GM19468 (cell line): ENCODE measurements around the gene TNPO2.
A peak's percentile ranks its signal among the peaks of the same experiment; 100 is the strongest.
"Not testable (repeated sequence)": the region's sequence is repeated elsewhere in the genome, so short reads cannot be mapped to it uniquely, and the experiment has no call there.

Experiments
- ATAC-seq: cut with Tn5 transposase; IDR thresholded peaks from one replicate; pipeline ENCODE4 v1.9.1; 2021; ENCODE audit warnings: mild to moderate bottlenecking, moderate library complexity, moderate number of reproducible peaks; ENCODE audit not compliant: unreplicated experiment; ENCODE audit errors: extremely low read depth

Gene TNPO2

DNA sequence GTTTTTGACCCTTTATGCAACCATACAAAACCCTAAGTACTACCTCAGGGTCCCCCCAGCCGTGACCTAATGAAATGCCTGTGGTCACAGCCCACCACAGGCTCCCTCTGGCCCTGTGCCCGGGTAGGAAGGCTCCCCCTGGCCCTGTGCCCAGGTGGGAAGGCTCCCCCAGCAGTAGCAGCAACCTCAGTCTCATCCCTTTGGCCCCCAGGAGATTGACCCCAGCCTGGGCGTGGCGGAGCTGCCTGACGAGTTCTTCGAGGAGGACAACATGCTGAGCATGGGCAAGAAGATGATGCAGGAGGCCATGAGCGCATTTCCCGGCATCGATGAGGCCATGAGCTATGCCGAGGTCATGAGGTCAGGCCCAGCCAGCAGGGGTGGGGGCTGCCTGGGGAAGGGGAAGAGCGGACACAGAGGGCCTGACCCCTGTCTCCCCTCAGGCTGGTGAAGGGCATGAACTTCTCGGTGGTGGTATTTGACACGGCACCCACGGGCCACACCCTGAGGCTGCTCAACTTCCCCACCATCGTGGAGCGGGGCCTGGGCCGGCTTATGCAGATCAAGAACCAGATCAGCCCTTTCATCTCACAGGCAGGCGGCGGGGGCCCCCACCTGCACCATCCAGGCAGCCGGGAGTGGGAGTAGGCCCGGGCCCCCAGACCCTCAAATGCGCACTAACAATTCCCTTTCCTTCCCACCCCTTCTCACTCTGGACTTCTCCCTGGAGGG is 21.6 kb upstream of the TNPO2 start:
- ATAC-seq: no peak

DNA sequence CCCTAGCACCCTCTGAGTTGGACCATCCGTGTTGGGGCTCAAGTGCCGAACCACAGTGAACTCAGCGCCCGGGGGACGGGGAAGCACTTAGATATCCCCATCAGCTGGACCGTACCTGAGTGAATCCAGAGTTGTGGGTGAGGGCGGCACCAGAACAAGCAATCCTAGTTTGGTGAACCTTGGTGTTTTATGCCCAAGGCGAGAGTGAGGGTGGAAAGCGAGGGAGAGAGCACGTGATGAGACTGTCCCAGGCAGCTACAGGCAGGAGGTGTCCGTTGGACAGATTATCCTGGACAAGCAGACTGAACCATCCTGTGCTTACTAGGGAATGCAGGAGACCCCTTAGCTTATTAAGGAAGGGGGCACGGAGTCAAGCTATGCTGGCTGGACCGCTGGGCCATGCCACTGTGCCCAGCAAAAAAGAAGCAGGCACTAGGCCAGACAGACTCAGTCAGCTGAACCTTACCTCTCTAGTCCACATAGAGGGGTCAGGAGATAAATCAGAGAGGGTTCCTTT is 14.2 kb upstream of the TNPO2 start:
- ATAC-seq: no peak

GRCh38 chr19:12736995-12737834 is 13.5 kb upstream of the TNPO2 start, which contains the start of gene GET3:
TSS of gene GET3 (plus strand) at chr19:12737497. CDS start at chr19:12737506, 9 bp downstream.
- peak; percentile 53 for ATAC-seq

GRCh38 chr19:12733369-12734214 is 9.9 kb upstream of the TNPO2 start:
- no peak for ATAC-seq

DNA sequence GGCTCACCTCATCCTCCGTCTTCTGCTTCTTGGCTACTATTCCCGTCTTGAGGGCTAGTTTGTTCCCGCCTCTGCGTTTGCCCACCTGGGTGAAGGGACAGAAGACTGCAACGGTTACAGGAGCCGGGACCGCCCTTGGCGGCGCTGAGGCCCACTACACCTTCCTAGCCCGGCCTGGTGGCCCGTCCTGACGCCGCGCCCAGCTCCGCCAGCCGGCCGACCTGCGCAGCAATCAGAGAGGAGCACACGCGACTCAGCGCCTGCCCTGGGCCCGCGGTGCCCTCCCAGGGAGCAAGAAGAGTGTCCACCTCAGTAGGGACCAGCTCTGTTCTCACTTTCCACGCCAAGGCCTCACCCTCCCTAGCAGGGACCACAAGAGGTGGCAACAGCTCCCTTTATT is 7.6 kb upstream of the TNPO2 start:
- ATAC-seq: no peak

DNA sequence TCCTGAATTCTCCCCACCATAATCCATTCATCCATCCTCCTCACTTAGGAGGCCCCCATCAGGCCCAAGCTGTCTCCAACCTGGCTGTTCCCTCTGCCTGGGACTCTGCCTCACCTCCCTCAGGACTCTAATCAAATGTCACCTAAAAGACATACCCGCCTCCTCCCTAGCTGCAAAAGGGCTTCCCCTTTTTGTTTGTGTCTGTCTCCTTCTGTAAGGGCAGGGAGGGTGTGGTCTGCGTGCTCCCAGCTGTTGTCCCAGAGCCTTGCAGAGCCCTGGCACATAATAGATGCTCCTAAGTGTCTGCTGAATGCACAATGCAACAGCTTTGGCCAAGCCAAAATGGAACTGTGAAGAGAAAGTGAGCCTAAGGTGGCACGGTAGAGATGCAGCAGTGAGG is 6.3 kb upstream of the TNPO2 start:
- no peak for ATAC-seq

DNA sequence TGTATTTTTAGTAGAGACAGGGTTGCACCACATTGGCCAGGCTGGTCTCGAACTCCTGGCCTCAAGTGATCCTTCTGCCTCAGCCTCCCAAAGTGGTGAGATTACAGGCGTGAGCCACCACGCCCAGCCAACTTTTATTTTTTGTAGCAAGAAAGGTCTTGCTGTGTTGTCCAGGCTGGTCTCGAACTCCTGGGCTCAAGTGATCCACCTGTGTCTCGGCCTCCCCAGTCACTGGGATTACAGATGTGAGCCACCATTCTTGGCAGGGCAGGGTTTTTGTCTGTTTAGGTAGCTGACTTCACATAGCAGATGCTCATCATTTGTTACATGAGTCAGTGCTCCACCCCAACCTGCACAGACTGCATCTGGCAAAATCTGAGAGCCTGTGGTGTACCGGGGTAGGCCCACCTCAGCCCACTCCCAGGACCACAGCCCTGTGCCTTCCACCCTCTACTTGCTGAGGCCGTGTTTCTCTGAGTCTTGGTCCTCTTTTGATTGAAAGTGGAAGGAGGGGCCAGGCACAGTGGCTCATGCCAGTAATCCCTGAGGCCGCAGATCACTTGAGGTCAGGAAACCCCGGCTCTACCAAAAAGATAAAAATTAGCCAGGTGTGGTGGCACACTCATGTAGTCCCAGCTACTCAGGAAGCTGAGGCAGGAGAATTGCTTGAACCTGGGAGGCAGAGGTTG is 4.2 kb upstream of the TNPO2 start:
- ATAC-seq: no peak

- no peak for ATAC-seq
These were observed 3.2 kb upstream of the TNPO2 start for GRCh38 chr19:12726988-12727316.

DNA sequence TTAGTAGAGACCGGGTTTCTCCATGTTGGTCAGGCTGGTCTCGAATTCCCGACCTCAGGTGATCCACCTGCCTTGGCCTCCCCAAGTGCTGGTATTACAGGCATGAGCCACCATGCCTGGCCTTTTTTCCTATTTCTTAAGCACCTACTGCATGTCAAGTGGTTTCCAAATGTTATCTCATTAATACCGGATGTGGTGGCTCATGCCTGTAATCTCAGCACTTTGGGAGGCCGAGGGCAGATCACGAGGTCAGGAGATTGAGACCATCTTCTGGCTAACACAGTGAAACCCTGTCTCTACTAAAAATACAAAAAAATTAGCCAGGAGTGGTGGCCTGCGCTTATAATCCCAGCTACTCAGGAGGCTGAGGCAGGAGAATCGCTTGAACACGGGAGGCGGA is 1.9 kb upstream of the TNPO2 start:
- not testable (repeated sequence) for ATAC-seq

DNA sequence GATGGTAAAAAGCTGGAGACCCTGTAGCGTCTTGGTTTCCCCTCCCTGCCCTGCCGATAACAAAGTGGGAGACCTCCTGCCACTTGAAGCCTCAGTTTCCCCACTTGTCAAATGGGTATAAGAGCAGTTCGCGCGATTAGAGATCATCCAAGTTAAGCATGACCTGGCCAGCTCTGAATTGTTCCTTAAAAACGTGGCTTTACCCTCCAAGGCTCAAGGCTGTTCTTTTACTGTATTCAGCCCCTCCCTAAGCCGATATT is 421 bp downstream of the TNPO2 start:
- no peak for ATAC-seq

GRCh38 chr19:12722566-12723380 is 959 bp downstream of the TNPO2 start:
- ATAC-seq: peak; percentile 60

DNA sequence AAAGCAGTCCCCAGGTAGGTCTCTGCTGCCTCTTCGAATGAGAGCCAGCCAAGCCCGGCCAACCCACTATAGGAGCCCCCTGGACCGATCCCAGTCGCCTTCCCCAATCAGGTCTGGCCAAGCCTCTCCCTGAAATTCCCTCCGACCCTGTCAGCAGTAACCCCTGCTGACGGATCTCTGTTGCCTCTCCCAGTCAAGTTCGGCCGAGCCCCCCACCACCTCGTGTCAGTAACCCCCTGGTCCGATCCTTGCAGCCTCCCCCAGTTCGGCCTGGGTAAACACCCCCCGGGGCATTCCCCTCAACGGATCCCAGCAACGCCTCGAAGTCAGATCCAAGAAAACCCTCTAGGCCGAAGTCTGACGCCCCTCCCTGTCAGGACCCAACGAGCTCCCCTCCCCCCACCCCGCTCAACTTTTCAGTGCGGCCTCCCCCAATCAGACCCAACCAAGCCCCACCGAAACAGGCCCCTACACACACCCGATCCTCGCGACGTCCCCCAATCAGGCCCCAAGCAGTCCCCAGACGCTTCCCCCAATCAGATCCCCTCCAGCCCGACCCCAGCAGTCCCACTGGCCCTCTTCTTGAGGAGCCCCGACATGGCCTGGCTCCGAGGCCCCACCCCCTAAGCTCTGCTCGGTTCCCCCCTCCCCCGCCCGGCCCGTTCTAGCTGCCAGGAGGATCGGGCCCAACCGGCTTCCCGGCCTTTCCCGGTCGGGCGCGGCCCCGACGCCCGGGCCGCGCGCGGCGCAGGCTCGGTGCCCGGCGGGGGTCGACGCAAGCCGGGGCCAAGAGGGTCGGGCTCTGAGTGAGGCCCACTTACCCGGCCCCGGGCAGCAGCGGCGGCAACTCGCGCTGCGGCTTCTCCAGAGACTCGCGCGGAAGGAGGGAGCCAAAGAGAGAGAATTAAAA is 1.8 kb downstream of the TNPO2 start:
- no peak for ATAC-seq

GRCh38 chr19:12720851-12721655 is 2.7 kb downstream of the TNPO2 start:
- no peak for ATAC-seq

DNA sequence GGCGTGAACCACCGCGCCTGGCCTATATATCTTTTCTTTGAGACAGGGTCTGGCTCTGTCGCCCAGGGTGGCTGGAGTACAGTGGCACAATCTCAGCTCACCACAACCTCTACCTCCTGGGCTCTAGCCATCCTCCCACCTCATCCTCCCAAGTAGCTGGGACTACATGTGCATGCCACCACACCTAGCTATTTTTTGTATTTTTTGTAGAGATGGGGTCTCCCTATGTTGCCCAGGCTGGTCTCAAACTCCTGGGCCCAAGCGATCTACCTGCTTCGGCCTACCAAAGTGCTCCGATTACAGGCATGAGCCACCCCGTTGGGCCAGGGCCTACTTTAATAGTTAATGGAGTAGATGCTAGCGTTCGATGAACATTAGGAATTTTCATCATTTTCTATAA is 3.4 kb downstream of the TNPO2 start:
- ATAC-seq: no peak

- no peak for ATAC-seq
These were observed 7.8 kb downstream of the TNPO2 start for GRCh38 chr19:12715929-12716328.

DNA sequence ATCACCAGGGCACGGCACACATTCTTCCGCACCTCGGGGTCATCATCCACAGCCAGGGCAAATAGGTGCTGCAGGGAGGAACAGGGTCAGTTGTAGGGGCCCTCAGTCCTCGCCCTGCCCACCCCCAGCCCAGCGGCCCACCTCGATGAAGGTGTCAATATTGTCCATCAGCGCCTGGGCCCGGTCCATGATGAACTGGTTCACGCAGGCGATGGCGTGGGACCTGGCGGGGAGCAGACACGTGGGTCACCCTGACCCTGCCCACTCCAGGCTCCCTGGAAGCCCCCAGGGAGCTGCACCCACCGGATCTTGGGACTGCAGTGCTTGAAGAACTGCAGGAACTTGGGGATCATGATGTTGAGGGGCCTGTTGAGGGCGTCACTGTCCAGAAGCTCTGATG is 8.6 kb downstream of the TNPO2 start:
- ATAC-seq: no peak

GRCh38 chr19:12713304-12713703 is 10.4 kb downstream of the TNPO2 start:
- ATAC-seq: not testable (repeated sequence)

GRCh38 chr19:12712077-12712476 is 11.7 kb downstream of the TNPO2 start:
- ATAC-seq: not testable (repeated sequence)
